GM23338 (cell line): ENCODE results near the gene PTRH2. TPM values are rescaled to one million over a fixed set of nuclear protein-coding genes. Genes with fewer than 3 reads are reported as not detected.

Experiments used
- ATAC-seq: fragments of 200-7000 bp; cut with Tn5 transposase; 3 replicates; pipeline ENCODE4 v1.9.1; 2020
- DNase-seq: peaks from one replicate; pipeline ENCODE4 v3.0.0-alpha.2; 2015; ENCODE audit warnings: low spot score
- H2AFZ ChIP-seq: fragments of 200-600 bp; sonication (generic); 2 replicates; pipeline ENCODE4 v1.8.0; 2016; ENCODE audit warnings: antibody characterized with exemption, mild to moderate bottlenecking, moderate library complexity
- H3F3A ChIP-seq: fragments of 200-600 bp; sonication (generic); replicated peaks from 2 replicates; pipeline ENCODE4 v1.8.0; 2017; ENCODE audit warnings: antibody characterized with exemption, mixed run types, low read depth
- H3K27ac ChIP-seq: fragments of 200-600 bp; sonication (generic); 2 replicates; pipeline ENCODE4 v1.6.1; 2016; ENCODE audit warnings: low read depth
- H3K27me3 ChIP-seq: fragments of 200-600 bp; sonication (generic); 2 replicates; pipeline ENCODE4 v1.8.0; 2016; ENCODE audit warnings: mild to moderate bottlenecking, mixed run types, moderate library complexity; ENCODE audit not compliant: insufficient read depth
- H3K36me3 ChIP-seq: fragments of 200-600 bp; sonication (generic); 2 replicates; pipeline ENCODE4 v1.8.0; 2016; ENCODE audit warnings: mild to moderate bottlenecking; ENCODE audit not compliant: insufficient read depth
- H3K4me1 ChIP-seq: fragments of 200-600 bp; sonication (generic); 2 replicates; pipeline ENCODE4 v1.8.0; 2016; ENCODE audit warnings: mild to moderate bottlenecking, moderate library complexity; ENCODE audit not compliant: insufficient read depth
- H3K4me2 ChIP-seq: fragments of 200-600 bp; sonication (generic); 2 replicates; pipeline ENCODE4 v1.7.1; 2017; ENCODE audit warnings: mixed run types
- H3K4me3 ChIP-seq: fragments of 200-600 bp; sonication (generic); 2 replicates; pipeline ENCODE4 v1.6.1; 2016; ENCODE audit warnings: mixed run types
- H3K79me2 ChIP-seq: fragments of 200-600 bp; sonication (generic); replicated peaks from 2 replicates; pipeline ENCODE4 v1.8.0; 2017; ENCODE audit warnings: mild to moderate bottlenecking; ENCODE audit not compliant: insufficient read depth
- H3K9me2 ChIP-seq: fragments of 200-600 bp; sonication (generic); 2 replicates; pipeline ENCODE4 v1.8.0; 2017; ENCODE audit not compliant: insufficient read depth
- H4K20me1 ChIP-seq: fragments of 200-600 bp; sonication (generic); replicated peaks from 2 replicates; pipeline ENCODE4 v1.8.0; 2017; ENCODE audit warnings: mild to moderate bottlenecking; ENCODE audit not compliant: insufficient read depth
- H3K27ac Mint-ChIP-seq: 2 replicates; pipeline ENCODE4 v1.8.0; 2020; ENCODE audit warnings: inconsistent platforms, mild to moderate bottlenecking, moderate library complexity, mixed read lengths
- H3K27me3 Mint-ChIP-seq: 3 replicates; pipeline ENCODE4 v1.8.0; 2022; ENCODE audit warnings: low read depth, mild to moderate bottlenecking, moderate library complexity, mixed read lengths, inconsistent platforms; ENCODE audit not compliant: insufficient read depth, poor library complexity
- H3K36me3 Mint-ChIP-seq: 3 replicates; pipeline ENCODE4 v1.8.0; 2021; ENCODE audit warnings: low read depth, mild to moderate bottlenecking, inconsistent platforms, moderate library complexity, mixed read lengths
- H3K4me1 Mint-ChIP-seq: 3 replicates; pipeline ENCODE4 v1.8.0; 2020; ENCODE audit warnings: mild to moderate bottlenecking, inconsistent platforms, mixed read lengths
- H3K4me3 Mint-ChIP-seq: 3 replicates; pipeline ENCODE4 v1.8.0; 2021; ENCODE audit warnings: moderate library complexity, mild to moderate bottlenecking, inconsistent platforms, mixed read lengths
- H3K9me3 Mint-ChIP-seq: 3 replicates; pipeline ENCODE4 v1.8.0; 2020; ENCODE audit warnings: moderate library complexity, mild to moderate bottlenecking, inconsistent platforms, mixed read lengths
- CREB1 ChIP-seq: fragments of 250-450 bp; sonication (Bioruptor Pico); IDR thresholded peaks from 2 replicates; pipeline ENCODE4 v1.5.0; 2020; ENCODE audit warnings: low read depth, mild to moderate bottlenecking, moderate library complexity
- ETS1 ChIP-seq: IDR thresholded peaks from 2 replicates; pipeline ENCODE4 v1.6.1; 2016; ENCODE audit warnings: antibody characterized with exemption
- JUNB ChIP-seq: IDR thresholded peaks from one replicate; pipeline ENCODE4 v1.6.1; 2016; ENCODE audit warnings: antibody characterized with exemption; ENCODE audit not compliant: unreplicated experiment
- NANOG ChIP-seq: IDR thresholded peaks from 2 replicates; pipeline ENCODE4 v1.6.1; 2016; ENCODE audit warnings: antibody characterized with exemption, borderline replicate concordance
- POLR2AphosphoS5 ChIP-seq: IDR thresholded peaks from 2 replicates; pipeline ENCODE4 v1.6.1; 2016; ENCODE audit warnings: antibody characterized with exemption, low read depth
- STAT1 ChIP-seq: IDR thresholded peaks from one replicate; pipeline ENCODE4 v1.6.1; 2016; ENCODE audit warnings: antibody characterized with exemption; ENCODE audit not compliant: unreplicated experiment
- ZNF114 ChIP-seq: fragments of 250-450 bp; sonication (Bioruptor Pico); IDR thresholded peaks from 2 replicates; pipeline ENCODE4 v1.5.0; 2020; ENCODE audit warnings: mild to moderate bottlenecking, moderate library complexity
- ZNF462 ChIP-seq: fragments of 250-450 bp; sonication (Bioruptor Pico); IDR thresholded peaks from 2 replicates; pipeline ENCODE4 v1.5.0; 2020; ENCODE audit warnings: mild to moderate bottlenecking, moderate library complexity
- polyA plus RNA-seq: library from polyadenylated mRNA; unstranded; fragments of >200 nt; fragmentation: Nextera tagmentation; extraction: Ambion mirVana; gene quantifications from 2 replicates; pipeline ENCODE4 v1.2.1, GENCODE V29; 2016
- total RNA-seq: library from RNA; depleted of rRNA; stranded (reverse); fragments of >200 nt; shearing (Covaris generic); gene quantifications from 2 replicates; pipeline ENCODE4 v1.2.3, GENCODE V29; 2014

Gene PTRH2
- total and polyA plus RNA-seq, 2 experiments from 2014 or later: 32.7 to 85.2 TPM

GRCh38 chr17:59651346-59651745, 55.9 kb downstream of the PTRH2 start (continued):
- TF ChIP-seq ZNF462 (no peak), POLR2AphosphoS5 (no peak), ZNF114 (CRISPR knock-in tag) (no peak), ETS1 (no peak)

- H3F3A ChIP-seq: no peaks in the 10 kb centered on the region
- peaks cover 46% of the 10 kb centered on the region; the same call in 1 of the 2 replicates for H3K36me3 ChIP-seq
- H2AFZ ChIP-seq: no peak overlapping the region
- ATAC-seq (no peak), DNase-seq (no peak)
- H3K9me2 ChIP-seq: no peaks in the 10 kb centered on the region
- H3K4me2 ChIP-seq: no peak overlapping the region
- no peak overlapping the region for H3K27ac ChIP-seq
- H3K79me2 ChIP-seq: peaks cover 42% of the 10 kb centered on the region
- Mint-ChIP-seq H3K4me1 (no peaks in the 10 kb centered on the region), H3K9me3 (no peaks in the 10 kb centered on the region), H3K27me3 (no peaks in the 10 kb centered on the region), H3K27ac (no peak overlapping the region), H3K36me3 (peaks cover 82% of the 10 kb centered on the region), H3K4me3 (no peak overlapping the region)
- H4K20me1 ChIP-seq: peaks cover 7% of the 10 kb centered on the region; the same call in 1 of the 2 replicates
- no peaks in the 10 kb centered on the region for H3K27me3 ChIP-seq
- H3K4me1 ChIP-seq: no peaks in the 10 kb centered on the region
- H3K4me3 ChIP-seq: no peak overlapping the region
- TF ChIP-seq ETS1 (no peak), STAT1 (no peak), CREB1 (no peak), NANOG (no peak), JUNB (no peak), ZNF462 (no peak)
These were observed 56.6 kb downstream of the PTRH2 start for GRCh38 chr17:59650642-59651041.
